ENCODE results near the gene SETDB1. TPM values are rescaled to one million over a fixed set of nuclear protein-coding genes. Genes with fewer than 3 reads are reported as not detected.

The SETDB1 gene
- total RNA-seq, 1 experiment from 2014 or later = 51.1 TPM

DNA sequence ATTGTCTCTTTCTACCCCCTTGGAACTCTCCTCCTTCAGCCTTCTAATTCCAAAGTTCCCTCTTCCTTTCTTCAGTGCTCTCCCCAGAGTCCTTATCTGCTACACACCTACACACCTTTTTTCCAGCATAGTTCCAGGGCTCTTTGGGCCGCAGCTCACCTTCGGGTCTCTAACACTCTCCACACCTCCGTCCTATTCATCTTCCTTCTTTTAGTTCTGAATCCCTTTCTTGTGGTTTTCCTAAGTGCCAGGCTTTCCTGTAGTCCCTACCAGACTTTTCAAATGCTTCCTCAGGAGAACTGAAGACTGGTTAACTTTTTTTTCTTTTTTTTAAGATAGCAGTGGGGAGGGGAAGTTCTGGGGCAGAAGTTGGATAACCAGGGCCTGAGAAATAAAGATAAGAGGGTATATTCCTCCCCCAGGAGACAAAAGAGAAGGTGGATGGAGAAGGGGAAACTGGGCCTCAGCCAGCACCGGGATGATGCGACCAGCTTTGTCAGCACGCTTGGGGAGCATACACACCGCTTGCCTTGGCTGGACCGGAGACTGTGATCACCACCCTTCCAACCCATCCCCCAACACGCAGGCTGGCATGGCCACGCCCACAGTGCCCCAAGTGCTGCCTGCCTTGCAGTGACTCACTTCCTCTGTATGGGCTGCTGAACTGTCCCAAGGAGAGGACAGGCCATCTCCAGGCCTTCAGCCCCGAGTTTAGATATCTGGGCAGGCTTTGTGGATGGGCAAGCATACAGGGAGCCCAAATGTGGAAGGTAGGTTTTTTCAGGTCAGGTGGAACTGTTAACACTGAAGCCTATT lies 50.9 kb downstream of the SETDB1 start:
- peaks cover 56% of the 10 kb centered on the region for H3F3A ChIP-seq (ENCODE audit: insufficient read depth, low read depth)
- CTCF ChIA-PET = interaction anchor here (0.6 to 0.9 kb wide), 3 partner anchors 19 to 51 kb away, joined by 3 to 9 read pairs (median 5); partner anchors contain the start of gene SETDB1
- POLR2A ChIA-PET (ENCODE audit: unreplicated experiment) = interaction anchor here (0.6 to 0.7 kb wide), 3 partner anchors 17 to 409 kb away, joined by 3 to 11 read pairs (median 6); no protein-coding TSS in a partner anchor
- TSS peak; percentile 23 for BruUV-seq (replicated peaks)
- H4K20me1 ChIP-seq (ENCODE audit: insufficient read depth) = 0 out of 2 replicates have a peak, but pooled peaks cover 8% of the 10 kb centered on the region
- no peaks in the 10 kb centered on the region for H3K9me3 ChIP-seq (ENCODE audit: insufficient read depth, low read depth)
- peaks cover 82% of the 10 kb centered on the region for H3K4me1 ChIP-seq (replicated peaks; ENCODE audit: insufficient read depth)
- peak overlapping the region; percentile 35; the same call in 1 of the 2 replicates for H3K4me3 ChIP-seq
- DNase-seq = peak; percentile 86 to 93
- TF ChIP-seq, protein P1, sequence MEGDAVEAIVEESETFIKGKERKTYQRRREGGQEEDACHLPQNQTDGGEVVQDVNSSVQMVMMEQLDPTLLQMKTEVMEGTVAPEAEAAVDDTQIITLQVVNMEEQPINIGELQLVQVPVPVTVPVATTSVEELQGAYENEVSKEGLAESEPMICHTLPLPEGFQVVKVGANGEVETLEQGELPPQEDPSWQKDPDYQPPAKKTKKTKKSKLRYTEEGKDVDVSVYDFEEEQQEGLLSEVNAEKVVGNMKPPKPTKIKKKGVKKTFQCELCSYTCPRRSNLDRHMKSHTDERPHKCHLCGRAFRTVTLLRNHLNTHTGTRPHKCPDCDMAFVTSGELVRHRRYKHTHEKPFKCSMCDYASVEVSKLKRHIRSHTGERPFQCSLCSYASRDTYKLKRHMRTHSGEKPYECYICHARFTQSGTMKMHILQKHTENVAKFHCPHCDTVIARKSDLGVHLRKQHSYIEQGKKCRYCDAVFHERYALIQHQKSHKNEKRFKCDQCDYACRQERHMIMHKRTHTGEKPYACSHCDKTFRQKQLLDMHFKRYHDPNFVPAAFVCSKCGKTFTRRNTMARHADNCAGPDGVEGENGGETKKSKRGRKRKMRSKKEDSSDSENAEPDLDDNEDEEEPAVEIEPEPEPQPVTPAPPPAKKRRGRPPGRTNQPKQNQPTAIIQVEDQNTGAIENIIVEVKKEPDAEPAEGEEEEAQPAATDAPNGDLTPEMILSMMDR (conservative IDR thresholded peaks at IDR 0.05) = no peak
- no peak for TF ChIP-seq EZH2 (IDR thresholded peaks at IDR 0.05; ENCODE audit: low read depth)
- H2AFZ ChIP-seq = peak overlapping the region; percentile 36; the same call in 1 of the 2 replicates
- H3K4me2 ChIP-seq = peak overlapping the region; percentile 73
- H3K9me2 ChIP-seq (ENCODE audit: insufficient read depth) = no peaks in the 10 kb centered on the region
- intact Hi-C loops (cut with micrococcal nuclease; ENCODE audit: unreplicated experiment) = loop anchor here (2.0 to 10.0 kb wide), 5 partner anchors 82 to 722 kb away; partner anchors contain the start of genes ARNT, CA14, CDC42SE1 and ENSA
- H3K27me3 ChIP-seq (ENCODE audit: insufficient read depth, low read depth) = no peaks in the 10 kb centered on the region
- H3K36me3 ChIP-seq (ENCODE audit: low read depth) = no peaks in the 10 kb centered on the region
- H3K79me2 ChIP-seq (ENCODE audit: low read depth) = peaks cover 20% of the 10 kb centered on the region
- H3K27ac ChIP-seq = peak overlapping the region; percentile 71

- no peak overlapping the region for H3K4me3 ChIP-seq
- H3K9me3 ChIP-seq (ENCODE audit: insufficient read depth, low read depth) = no peaks in the 10 kb centered on the region
- CTCF ChIA-PET = interaction anchor here (0.6 to 1.3 kb wide), 3 partner anchors 13 to 82 kb away, joined by 3 to 13 read pairs (median 4); no protein-coding TSS in a partner anchor
- BruUV-seq (replicated peaks) = no TSS peak
- intact Hi-C loops (cut with micrococcal nuclease; ENCODE audit: unreplicated experiment) = loop anchor here (1.0 to 10.0 kb wide), 6 partner anchors 16 to 725 kb away; partner anchors contain the start of genes ARNT, CA14, ENSA and SETDB1
- peak overlapping the region; percentile 78; the same call in 1 of the 2 replicates for H3K4me2 ChIP-seq
- H3K27ac ChIP-seq = peak overlapping the region; percentile 77; the same call in 1 of the 2 replicates
- no peak overlapping the region for H2AFZ ChIP-seq
- TF ChIP-seq EZH2 (IDR thresholded peaks at IDR 0.05; ENCODE audit: low read depth) = no peak
- TF ChIP-seq, protein P1 (conservative IDR thresholded peaks at IDR 0.05) = peak; percentile 99
- peak; percentile 72 to 84 for DNase-seq
- H3K9me2 ChIP-seq (ENCODE audit: insufficient read depth) = no peaks in the 10 kb centered on the region
- H3K36me3 ChIP-seq (ENCODE audit: low read depth) = no peaks in the 10 kb centered on the region
- H3K79me2 ChIP-seq (ENCODE audit: low read depth) = peaks cover 14% of the 10 kb centered on the region; the same call in 1 of the 2 replicates
- no peaks in the 10 kb centered on the region for H4K20me1 ChIP-seq (ENCODE audit: insufficient read depth)
- POLR2A ChIA-PET (ENCODE audit: unreplicated experiment) = no interaction called here
- no peaks in the 10 kb centered on the region for H3K27me3 ChIP-seq (ENCODE audit: insufficient read depth, low read depth)
- peaks cover 90% of the 10 kb centered on the region for H3K4me1 ChIP-seq (replicated peaks; ENCODE audit: insufficient read depth)
- H3F3A ChIP-seq (ENCODE audit: insufficient read depth, low read depth) = peaks cover 74% of the 10 kb centered on the region
Measured at GRCh38 chr1:150979092-150980056, 53.2 kb downstream of the SETDB1 start.
